HG02763 (cell line): Measurements from ENCODE around the gene TSEN15.
"Not testable (repeated sequence)": the region's sequence is repeated elsewhere in the genome, so short reads cannot be mapped to it uniquely, and the experiment has no call there.

Source experiments
- ATAC-seq: cut with Tn5 transposase; IDR thresholded peaks from one replicate; pipeline ENCODE4 v1.9.1; 2021; ENCODE audit warnings: mild to moderate bottlenecking, moderate library complexity; ENCODE audit not compliant: unreplicated experiment

The TSEN15 gene

GRCh38 chr1:184096005-184096404 is 44.5 kb downstream of the TSEN15 start:
- ATAC-seq, result no peak

DNA sequence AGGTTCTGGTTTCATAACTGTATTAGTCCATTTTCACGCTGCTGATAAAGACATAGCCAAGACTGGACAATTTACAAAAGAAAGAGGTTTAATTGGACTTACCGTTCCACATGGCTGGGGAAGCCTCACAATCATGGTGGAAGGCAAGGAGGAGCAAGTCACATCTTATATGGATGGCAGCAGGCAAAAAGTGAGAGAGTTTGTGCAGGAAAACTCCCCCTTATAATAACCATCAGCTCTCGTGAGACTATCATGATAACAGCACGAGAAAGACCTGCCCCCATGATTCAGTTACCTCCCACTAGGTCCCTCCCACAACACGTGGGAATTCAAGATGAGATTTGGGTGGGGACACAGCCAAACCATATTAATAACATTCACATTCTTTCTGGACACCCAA is 45.0 kb downstream of the TSEN15 start:
- ATAC-seq, result not testable (repeated sequence)

GRCh38 chr1:184101141-184101540 is 49.6 kb downstream of the TSEN15 start:
- ATAC-seq, result no peak

- ATAC-seq, result no peak
Measured at GRCh38 chr1:184101571-184101970, 50.0 kb downstream of the TSEN15 start.

DNA sequence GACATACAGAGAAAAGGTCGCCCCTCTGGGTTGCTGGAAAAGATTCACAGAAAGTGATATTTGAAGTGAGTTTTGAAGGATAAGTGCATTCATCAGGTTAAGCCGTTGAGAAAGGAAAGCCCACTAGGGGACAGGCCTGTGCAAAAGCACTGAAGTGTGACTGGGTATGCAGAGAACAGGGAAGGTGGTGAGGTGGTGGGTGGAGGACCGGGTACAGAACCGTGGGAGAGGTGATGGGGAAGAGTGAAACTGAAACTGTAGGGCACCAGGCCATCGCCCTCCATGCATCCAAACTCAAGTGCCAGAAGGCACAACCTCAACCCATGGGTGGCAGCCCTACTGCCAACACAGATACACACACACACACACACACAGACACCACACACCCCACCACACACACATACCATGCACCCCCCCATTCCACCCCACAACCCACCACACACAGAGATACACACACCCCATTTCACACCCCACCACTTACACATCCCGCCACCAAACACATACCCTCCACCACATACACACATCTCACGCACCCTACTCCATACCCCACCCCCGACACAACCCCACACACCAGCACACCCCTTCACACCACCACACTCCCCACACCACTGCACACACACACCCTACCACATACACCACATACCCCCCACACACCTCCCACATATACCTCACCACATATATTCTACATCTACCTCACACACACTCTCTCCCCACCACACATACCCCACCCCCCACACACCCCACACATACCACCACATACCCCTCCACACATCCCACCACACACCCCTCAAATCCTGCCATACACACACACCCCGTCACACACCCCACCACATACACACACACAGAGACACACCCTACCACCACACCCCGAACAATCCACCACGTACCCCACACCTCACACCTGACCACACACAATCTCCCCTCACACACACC is 59.0 kb downstream of the TSEN15 start:
- ATAC-seq, result no peak

GRCh38 chr1:184112176-184112948 is 60.8 kb downstream of the TSEN15 start:
- ATAC-seq, result no peak

- no peak for ATAC-seq
Measured at GRCh38 chr1:184113251-184113650, 61.7 kb downstream of the TSEN15 start.

- ATAC-seq, result no peak
Measured at GRCh38 chr1:184114818-184115398, 63.4 kb downstream of the TSEN15 start.

- no peak for ATAC-seq
Measured at GRCh38 chr1:184116287-184116686, 64.8 kb downstream of the TSEN15 start.

GRCh38 chr1:184118046-184118445 is 66.5 kb downstream of the TSEN15 start:
- no peak for ATAC-seq
